WTC11 (cell line): ENCODE data around the gene TMX2.

Experiments
- ATF1 ChIP-seq: sonication (generic); formaldehyde crosslinking; IDR thresholded peaks from 2 replicates; pipeline ENCODE4 v1.8.1; 2023; ENCODE audit warnings: mild to moderate bottlenecking, moderate library complexity, missing genetic modification reagents
- CREB1 ChIP-seq: sonication (generic); formaldehyde crosslinking; IDR thresholded peaks from 2 replicates; pipeline ENCODE4 v1.8.0; 2023; ENCODE audit warnings: mild to moderate bottlenecking, missing genetic modification reagents
- FOXJ3 ChIP-seq: sonication (generic); formaldehyde crosslinking; IDR thresholded peaks from 2 replicates; pipeline ENCODE4 v1.9.0; 2021; ENCODE audit warnings: missing genetic modification reagents, mild to moderate bottlenecking, borderline replicate concordance
- IRF2 ChIP-seq: sonication (generic); formaldehyde crosslinking; IDR thresholded peaks from 2 replicates; pipeline ENCODE4 v1.8.0; 2022; ENCODE audit warnings: low read depth, missing genetic modification reagents, borderline replicate concordance
- JUN ChIP-seq: sonication (generic); formaldehyde crosslinking; IDR thresholded peaks from 2 replicates; pipeline ENCODE4 v1.8.0; 2023; ENCODE audit warnings: mild to moderate bottlenecking, missing genetic modification reagents
- NR1H2 ChIP-seq: sonication (generic); formaldehyde crosslinking; IDR thresholded peaks from 2 replicates; pipeline ENCODE4 v1.9.0; 2021; ENCODE audit warnings: mild to moderate bottlenecking, moderate library complexity, missing genetic modification reagents
- TEAD4 ChIP-seq: sonication (generic); formaldehyde crosslinking; IDR thresholded peaks from 2 replicates; pipeline ENCODE4 v1.8.0; 2022; ENCODE audit warnings: mild to moderate bottlenecking, missing genetic modification reagents
- ZNF232 ChIP-seq: sonication (generic); formaldehyde crosslinking; IDR thresholded peaks from 2 replicates; pipeline ENCODE4 v1.8.0; 2022; ENCODE audit warnings: mild to moderate bottlenecking, missing genetic modification reagents
- ZNF263 ChIP-seq: sonication (generic); formaldehyde crosslinking; IDR thresholded peaks from 2 replicates; pipeline ENCODE4 v1.8.1; 2022; ENCODE audit warnings: low read depth, mild to moderate bottlenecking, moderate library complexity, missing genetic modification reagents
- ZNF396 ChIP-seq: fragments of 250-450 bp; sonication (Bioruptor Pico); IDR thresholded peaks from 2 replicates; pipeline ENCODE4 v1.8.0; 2021; ENCODE audit warnings: mild to moderate bottlenecking, moderate library complexity, borderline replicate concordance
- TF ChIP-seq, protein P1 (sequence below): fragments of 200-600 bp; IDR thresholded peaks from 2 replicates; pipeline ENCODE4 v1.8.0; 2022; ENCODE audit warnings: antibody characterized with exemption
- TF ChIP-seq, protein P2 (sequence below): fragments of 250-450 bp; sonication (Bioruptor Pico); IDR thresholded peaks from 2 replicates; pipeline ENCODE4 v1.9.0; 2021; ENCODE audit warnings: mild to moderate bottlenecking
- TF ChIP-seq, protein P3 (sequence below): sonication (generic); formaldehyde crosslinking; conservative IDR thresholded peaks from 2 replicates; pipeline ENCODE4 v1.8.1; 2022; ENCODE audit warnings: mild to moderate bottlenecking, missing genetic modification reagents
- TF ChIP-seq, protein P4 (sequence below): sonication (generic); formaldehyde crosslinking; IDR thresholded peaks from 2 replicates; pipeline ENCODE4 v1.8.0; 2023; ENCODE audit warnings: mild to moderate bottlenecking, missing genetic modification reagents

DNA sequence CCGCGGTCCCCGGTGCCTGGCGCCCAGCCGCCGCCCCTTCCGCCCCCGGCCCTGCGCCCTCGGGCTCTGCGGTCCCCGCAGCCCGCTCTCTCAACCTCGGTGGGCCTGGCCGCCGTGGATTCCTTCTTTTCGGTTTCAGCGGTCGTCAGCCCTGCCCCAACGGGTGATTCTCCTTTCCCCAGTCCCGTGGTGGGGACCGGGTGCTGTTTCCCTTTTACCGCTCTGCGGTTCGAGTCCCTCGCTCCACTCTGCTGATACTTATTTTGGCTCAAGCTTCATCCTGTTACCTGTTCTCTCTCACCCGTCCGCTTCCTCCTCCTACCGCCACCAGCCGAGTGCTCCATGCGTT, 44.0 kb upstream of the TMX2 start:
- TF ChIP-seq JUN (CRISPR knock-in tag), result no peak
- no peak for TF ChIP-seq IRF2 (CRISPR knock-in tag)
- TF ChIP-seq TEAD4 (CRISPR knock-in tag), result no peak
- TF ChIP-seq, protein P1, sequence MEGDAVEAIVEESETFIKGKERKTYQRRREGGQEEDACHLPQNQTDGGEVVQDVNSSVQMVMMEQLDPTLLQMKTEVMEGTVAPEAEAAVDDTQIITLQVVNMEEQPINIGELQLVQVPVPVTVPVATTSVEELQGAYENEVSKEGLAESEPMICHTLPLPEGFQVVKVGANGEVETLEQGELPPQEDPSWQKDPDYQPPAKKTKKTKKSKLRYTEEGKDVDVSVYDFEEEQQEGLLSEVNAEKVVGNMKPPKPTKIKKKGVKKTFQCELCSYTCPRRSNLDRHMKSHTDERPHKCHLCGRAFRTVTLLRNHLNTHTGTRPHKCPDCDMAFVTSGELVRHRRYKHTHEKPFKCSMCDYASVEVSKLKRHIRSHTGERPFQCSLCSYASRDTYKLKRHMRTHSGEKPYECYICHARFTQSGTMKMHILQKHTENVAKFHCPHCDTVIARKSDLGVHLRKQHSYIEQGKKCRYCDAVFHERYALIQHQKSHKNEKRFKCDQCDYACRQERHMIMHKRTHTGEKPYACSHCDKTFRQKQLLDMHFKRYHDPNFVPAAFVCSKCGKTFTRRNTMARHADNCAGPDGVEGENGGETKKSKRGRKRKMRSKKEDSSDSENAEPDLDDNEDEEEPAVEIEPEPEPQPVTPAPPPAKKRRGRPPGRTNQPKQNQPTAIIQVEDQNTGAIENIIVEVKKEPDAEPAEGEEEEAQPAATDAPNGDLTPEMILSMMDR, result no peak
- TF ChIP-seq ZNF232 (CRISPR knock-in tag), result no peak
- no peak for TF ChIP-seq NR1H2 (CRISPR knock-in tag)
- no peak for TF ChIP-seq CREB1 (CRISPR knock-in tag)
- TF ChIP-seq, protein P2, sequence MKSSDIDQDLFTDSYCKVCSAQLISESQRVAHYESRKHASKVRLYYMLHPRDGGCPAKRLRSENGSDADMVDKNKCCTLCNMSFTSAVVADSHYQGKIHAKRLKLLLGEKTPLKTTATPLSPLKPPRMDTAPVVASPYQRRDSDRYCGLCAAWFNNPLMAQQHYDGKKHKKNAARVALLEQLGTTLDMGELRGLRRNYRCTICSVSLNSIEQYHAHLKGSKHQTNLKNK (CRISPR knock-in tag), result no peak
- TF ChIP-seq FOXJ3 (CRISPR knock-in tag), result no peak
- TF ChIP-seq, protein P3, sequence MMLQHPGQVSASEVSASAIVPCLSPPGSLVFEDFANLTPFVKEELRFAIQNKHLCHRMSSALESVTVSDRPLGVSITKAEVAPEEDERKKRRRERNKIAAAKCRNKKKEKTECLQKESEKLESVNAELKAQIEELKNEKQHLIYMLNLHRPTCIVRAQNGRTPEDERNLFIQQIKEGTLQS (CRISPR knock-in tag), result no peak
- TF ChIP-seq ZNF396 (CRISPR knock-in tag), result no peak
- TF ChIP-seq, protein P4, sequence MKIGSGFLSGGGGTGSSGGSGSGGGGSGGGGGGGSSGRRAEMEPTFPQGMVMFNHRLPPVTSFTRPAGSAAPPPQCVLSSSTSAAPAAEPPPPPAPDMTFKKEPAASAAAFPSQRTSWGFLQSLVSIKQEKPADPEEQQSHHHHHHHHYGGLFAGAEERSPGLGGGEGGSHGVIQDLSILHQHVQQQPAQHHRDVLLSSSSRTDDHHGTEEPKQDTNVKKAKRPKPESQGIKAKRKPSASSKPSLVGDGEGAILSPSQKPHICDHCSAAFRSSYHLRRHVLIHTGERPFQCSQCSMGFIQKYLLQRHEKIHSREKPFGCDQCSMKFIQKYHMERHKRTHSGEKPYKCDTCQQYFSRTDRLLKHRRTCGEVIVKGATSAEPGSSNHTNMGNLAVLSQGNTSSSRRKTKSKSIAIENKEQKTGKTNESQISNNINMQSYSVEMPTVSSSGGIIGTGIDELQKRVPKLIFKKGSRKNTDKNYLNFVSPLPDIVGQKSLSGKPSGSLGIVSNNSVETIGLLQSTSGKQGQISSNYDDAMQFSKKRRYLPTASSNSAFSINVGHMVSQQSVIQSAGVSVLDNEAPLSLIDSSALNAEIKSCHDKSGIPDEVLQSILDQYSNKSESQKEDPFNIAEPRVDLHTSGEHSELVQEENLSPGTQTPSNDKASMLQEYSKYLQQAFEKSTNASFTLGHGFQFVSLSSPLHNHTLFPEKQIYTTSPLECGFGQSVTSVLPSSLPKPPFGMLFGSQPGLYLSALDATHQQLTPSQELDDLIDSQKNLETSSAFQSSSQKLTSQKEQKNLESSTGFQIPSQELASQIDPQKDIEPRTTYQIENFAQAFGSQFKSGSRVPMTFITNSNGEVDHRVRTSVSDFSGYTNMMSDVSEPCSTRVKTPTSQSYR (CRISPR knock-in tag), result no peak
- no peak for TF ChIP-seq ZNF263 (CRISPR knock-in tag)
- no peak for TF ChIP-seq ATF1
